ENCODE results near the gene MEIS1.

MEIS1 gene

GRCh38 chr2:66580166-66581049 is 145.5 kb downstream of the MEIS1 start:
- DNase-seq (ENCODE audit: low read depth) = no peak

- DNase-seq (ENCODE audit: low read depth) = no peak
These were observed 146.6 kb downstream of the MEIS1 start for GRCh38 chr2:66581339-66582103.

DNA sequence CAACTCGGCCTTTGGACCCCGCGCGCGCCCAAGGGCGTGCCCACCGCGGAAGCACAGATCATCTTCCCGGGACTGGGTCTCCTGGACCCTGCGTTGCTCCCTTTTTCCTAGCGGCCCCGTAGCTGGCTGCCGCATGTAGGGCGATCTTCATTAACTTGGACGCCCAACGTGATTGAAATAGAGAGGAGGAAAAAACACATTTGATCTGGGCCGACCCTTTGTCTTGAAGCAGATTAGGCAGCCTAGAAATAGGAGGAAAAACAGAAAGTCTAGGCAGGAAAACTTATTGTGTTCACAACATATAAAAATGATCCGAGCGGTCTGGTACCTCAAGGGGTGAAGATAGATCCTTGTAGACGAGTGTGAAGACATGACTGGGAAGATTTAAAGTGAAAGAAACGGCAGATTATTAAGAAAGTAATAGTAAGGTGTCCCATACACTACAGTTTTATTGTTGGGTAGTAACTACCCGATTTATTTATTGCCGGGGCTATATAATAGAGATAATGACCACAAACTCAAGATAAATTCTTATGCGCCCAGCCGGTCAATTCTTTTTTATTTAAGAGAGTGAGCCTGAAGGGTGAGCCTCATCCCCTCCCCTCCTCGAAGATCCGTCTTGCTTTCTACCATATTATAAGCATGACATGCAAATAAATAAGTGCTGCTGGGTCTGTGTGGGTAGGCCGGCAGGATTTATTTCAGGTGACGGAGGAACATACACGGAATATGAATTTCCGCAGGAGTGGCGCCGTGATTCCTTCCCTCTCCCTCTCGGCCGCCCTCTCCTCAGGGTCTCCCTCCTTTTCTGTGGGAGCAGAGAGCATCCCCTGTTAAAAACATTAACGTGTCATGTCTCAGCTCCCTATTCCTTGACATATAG is 147.4 kb downstream of the MEIS1 start:
- no peak for DNase-seq (ENCODE audit: low read depth)

DNA sequence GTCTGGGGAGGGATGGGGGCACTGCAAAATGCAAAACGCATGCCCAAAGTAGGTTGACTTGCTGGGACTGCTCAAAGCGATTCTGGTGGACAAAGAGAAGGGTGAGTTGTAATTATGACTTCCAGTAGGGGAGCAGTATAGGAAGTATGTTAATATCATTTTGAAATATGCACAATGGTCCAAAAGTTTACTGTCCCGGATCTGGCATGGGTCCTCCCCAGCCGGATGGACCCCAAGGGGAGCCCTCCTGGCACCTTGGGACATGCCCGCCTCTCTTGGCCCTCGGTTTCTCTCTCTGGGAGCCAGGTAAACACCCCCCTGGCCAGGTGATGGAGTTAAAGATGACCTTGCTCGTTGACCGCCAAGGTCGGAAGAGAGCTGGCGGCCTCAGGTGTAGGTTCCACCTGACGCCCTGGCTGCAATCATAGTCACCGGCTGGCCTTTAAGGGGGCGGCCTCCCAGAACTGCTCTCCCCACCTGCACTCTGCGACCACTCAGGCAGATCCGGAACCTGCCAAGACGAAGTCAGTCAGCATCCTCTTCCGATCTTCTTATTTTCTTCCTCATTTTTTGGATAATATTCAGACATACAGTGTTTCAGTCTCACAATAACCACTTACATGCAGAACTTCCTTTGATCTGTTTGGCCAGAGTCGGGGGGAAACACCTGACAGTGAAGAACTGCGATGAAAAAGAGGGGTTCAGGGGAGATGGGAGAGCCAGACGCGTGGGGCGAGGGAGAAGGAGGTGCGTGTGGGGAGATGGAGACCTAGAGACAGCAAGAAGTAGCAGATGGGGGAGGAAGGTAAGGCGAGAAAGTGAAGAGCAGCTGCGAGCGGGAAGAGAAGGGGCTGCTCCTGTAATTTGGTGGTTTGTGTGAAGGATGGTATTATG is 148.3 kb downstream of the MEIS1 start:
- no peak for DNase-seq (ENCODE audit: low read depth)

DNA sequence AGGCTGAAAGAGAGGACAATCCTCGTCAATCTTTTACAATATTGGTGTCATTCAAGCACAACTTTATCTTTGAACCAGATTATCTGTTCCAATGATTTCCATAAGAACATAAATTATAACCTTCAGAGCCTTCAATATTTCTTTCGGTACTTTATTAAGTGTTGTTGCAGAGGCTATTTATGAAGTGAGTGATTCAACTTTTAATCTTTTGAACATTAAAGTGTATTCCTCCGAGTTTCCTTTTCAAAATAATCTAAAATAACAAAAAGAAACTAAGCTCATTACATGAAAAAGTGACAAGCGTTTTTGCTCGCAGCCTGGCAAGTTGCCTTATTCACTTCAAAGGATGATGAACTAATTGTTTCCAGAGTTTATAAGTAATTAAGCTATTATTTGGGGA is 149.0 kb downstream of the MEIS1 start:
- DNase-seq (ENCODE audit: low read depth) = no peak

DNA sequence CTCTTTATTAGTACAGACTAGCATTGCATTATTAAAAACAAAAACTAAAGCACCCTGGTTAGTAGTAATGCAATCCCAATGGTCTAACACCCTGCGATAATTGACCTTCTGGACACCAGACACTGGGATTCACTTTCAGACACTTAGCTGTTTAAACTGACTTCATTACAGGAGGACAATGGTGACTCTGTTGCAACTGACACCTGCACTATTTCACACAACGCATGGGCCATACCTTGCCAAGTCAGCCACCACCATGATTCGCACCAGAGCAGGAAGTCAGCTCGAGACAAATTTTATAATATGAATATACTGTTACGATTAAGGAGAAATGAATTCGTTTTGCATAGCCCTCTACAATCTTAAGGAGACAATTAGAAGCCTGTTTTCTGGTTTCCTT is 150.7 kb downstream of the MEIS1 start:
- no peak for DNase-seq (ENCODE audit: low read depth)

- DNase-seq (ENCODE audit: low read depth) = no peak
These were observed 152.3 kb downstream of the MEIS1 start for GRCh38 chr2:66587216-66587615.

DNA sequence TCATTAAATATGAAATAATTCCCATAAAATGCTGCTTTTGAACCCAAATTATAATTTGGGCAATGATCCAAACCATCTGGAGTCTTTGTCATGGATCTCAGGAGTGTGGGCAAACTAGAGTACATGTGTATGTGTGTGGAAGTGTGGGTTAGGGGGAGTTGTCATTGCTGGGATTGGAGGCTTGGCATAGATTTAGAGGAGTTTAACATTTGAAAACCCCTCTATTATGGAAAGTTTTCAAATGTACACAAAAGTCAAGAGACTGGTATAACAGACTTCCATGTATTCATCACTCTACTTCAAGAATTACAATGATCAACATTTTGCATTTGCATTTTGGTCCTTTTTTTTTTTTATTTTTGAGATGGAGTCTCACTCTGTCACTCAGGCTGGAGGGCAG is 159.1 kb downstream of the MEIS1 start:
- DNase-seq (ENCODE audit: low read depth) = no peak

- DNase-seq (ENCODE audit: low read depth) = no peak
These were observed 160.6 kb downstream of the MEIS1 start for GRCh38 chr2:66595556-66595955.

DNA sequence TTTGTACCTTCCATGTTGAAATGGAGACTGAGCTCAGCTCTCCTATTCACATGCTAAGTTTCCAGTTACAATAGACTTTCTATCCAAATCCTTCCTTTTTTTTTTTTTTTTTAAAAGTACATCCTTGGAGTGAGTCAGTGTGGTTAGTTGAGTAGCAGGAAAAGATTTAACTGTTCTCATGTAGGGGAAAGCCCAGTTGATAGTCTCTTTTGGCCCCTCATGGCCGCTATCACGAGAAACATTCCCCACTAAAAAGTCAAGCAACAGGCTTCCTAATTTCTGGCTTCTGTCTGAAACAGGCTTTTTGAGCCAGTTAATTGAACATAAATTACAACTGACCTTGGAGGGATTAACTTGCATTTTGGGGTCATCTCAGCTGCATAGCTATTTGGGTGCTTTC is 161.3 kb downstream of the MEIS1 start:
- DNase-seq (ENCODE audit: low read depth) = no peak

DNA sequence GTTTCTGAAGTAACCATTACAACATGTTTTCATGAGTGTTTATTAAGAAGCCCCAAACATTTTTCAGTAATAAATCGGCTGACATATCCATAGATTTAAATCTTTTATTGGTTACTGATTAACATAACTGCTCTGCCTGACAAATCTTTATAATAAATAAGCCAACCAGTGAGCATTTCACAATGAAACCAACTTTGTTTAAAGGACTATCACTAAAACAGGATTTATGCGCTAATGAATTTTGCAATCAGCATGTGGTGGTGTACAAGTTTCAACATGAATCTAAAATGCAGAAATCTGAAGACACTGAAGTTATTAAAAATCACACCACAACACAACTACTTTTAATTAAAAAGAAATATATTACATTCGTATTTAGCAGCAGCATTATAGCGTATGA is 166.7 kb downstream of the MEIS1 start:
- no peak for DNase-seq (ENCODE audit: low read depth)

DNA sequence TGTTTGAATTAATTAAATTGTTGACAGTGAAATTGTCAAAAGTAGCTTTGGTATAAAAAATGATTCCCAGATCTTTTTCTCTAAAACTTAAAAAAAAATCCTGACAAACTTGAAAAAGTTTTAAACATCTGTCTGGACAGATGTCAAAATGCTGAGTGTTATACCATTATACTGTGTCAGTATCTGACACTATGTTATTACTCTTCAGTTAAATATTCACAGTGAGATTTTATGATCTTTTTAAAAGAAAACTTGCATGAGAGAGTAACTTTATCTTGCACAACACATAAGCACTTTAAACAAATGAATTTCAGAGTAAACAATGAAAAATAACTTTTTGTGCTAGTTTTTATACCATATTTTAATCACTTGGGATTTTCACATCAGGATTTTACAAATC is 167.4 kb downstream of the MEIS1 start:
- no peak for DNase-seq (ENCODE audit: low read depth)

- DNase-seq (ENCODE audit: low read depth) = no peak
These were observed 169.4 kb downstream of the MEIS1 start for GRCh38 chr2:66604326-66604725.

GRCh38 chr2:66604976-66605375 is 170.1 kb downstream of the MEIS1 start:
- DNase-seq (ENCODE audit: low read depth) = no peak

GRCh38 chr2:66607152-66607551 is 172.2 kb downstream of the MEIS1 start:
- no peak for DNase-seq (ENCODE audit: low read depth)

Data from stimulated activated CD8-positive, alpha-beta memory T cell treated with anti-CD3 and anti-CD28 coated beads, Interleukin-7, amount 100 ng/mL, for 24 hours (primary cell).